EL (cell line): ENCODE measurements around the gene CIZ1.
"Not testable (repeated sequence)": the region's sequence is repeated elsewhere in the genome, so short reads cannot be mapped to it uniquely, and the experiment has no call there.

Source experiments
- DNase-seq: peaks from one replicate; pipeline ENCODE4 v3.0.0-alpha.2; 2016

The CIZ1 gene

DNA sequence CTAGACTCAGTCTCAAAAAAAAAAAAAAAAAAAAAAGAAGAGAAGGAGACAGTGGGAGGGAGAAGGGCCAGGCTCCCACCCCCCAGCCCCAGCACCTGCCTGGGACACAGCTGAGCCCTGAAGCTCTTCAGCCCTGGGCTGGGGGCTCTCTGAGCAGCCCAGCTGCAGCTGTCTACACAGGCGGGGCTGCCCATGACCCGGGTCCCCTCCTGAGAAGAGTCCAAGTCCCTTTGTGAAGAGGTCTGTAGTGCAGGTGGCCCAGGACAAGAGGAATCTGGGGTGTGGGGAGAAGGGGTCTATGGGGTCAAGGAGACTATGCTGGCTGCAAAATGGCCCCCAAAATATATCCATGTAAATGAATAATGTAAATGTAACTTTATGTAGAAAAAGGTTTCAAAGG, 48.8 kb downstream of the CIZ1 start:
- DNase-seq: no peak

DNA sequence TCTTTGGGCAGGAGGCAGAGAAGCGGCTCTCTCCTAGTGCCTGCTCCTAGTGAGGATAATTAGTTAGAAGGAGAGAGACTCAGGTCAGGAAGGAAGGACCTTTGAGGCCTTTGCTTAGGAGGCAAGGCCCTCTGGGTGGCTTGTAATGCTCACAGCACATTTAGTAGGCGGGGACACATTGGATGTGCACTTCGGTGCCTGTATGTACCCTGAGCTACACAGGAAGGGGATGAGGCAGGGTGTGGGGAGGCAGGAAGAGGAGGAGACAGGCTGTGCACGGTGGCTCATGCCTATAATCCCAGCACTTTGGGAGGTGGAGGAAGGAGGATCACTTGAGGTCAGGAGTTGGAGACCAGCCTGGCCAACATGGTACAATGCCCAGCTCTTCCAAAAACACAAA, 49.3 kb downstream of the CIZ1 start:
- no peak for DNase-seq

DNA sequence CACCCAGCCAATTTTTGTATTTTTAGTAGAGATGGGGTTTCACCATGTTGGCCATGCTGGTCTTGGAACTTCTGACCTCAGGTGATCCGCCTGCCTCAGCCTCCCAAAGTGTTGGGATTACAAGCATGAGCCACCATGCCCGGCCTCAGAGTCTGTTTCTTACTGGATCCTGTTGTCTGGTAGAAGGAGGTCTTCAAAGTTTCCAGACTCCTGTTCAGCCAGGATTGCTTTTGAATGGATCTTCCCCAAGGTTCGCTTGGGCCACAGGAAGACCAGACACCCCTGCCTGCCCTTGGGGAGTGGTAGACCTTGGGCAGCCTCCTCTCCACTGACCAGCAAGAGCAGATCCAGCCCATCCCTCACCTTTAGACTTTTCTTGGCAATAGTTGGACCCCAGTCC, 49.8 kb downstream of the CIZ1 start:
- DNase-seq: no peak

DNA sequence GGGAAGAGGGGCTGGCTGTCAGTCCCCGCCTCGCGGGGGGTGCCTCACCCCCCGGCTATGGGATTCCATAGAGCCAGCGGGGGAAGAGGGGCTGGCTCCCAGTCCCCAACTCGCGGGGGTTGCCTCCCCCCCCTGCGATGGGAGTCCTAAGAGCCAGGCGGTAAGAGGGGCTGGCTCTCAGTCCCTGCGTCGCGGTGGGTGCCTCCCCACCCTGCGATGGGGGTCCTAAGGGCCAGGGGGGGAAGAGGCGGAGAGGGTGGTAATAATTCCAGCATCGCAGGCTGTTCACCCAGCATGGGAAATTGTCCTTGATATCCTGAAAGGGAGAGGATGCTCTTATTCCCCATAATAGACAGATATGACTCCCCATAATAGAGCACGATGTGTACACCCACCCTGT, 51.8 kb downstream of the CIZ1 start:
- no peak for DNase-seq

DNA sequence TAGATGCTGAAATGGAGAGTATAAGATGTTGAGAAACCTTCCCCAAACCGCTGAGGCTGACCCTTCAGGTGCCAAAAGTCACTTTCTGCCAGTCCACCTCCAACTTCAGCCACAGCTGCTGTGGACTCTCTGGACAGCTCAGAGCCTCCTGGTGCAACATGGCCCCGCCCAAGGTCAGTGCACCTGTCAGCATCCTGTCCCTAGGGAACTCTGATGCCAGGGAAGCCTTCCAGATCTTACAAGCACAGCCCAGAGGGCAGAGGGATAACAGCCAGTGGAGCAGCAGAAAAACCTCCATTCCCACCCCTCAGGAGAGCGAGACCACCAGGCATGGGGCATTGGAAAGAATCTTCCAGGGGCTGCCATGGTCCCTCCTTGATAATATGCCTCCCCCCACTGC, 53.4 kb downstream of the CIZ1 start:
- no peak for DNase-seq

DNA sequence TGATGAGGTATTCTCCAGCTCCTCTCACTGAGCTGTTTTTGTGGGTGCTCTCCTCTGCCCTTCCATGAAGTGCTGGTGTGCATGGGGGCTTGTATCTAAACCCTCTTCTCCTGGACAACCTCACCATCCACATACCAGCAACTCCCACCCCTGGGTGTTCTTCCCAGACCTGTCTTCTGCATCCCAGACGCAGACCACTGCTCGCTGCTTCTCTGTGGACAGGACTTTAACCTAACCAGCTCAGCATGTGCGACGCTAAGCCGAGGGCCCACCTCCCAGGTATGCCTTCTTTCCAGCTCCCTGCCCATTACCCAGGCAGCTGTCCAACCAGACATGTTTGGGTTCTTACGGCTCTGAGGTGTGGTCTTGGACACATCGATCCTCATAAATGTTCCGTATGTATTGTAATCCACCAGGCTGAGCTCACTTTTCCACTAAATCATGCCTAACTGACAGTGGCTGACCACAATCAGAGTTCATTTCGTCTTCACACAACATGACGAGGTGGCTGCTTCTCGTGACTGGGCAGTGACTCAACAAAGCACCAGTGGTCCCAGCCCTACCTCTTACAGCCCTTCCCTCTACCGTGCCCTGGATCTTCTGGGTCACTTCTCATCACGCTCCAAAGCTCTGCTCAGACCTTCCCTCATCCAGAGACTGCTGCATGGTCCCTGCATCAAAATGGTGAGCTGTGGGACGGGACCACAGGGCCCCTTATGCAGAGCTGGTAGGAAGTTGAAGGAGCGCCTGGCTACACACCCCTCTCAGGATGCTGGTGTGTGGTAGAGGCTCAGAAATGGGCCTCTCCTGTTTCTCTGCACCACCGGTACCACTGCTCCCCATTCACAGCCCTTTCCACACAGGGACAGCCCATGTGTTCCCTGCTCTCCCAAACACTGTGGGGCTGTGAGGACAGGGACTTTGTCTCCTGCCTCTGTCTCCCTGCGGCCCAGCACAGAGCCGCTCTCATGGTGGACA, 54.3 kb downstream of the CIZ1 start:
- DNase-seq: peak; percentile 88

DNA sequence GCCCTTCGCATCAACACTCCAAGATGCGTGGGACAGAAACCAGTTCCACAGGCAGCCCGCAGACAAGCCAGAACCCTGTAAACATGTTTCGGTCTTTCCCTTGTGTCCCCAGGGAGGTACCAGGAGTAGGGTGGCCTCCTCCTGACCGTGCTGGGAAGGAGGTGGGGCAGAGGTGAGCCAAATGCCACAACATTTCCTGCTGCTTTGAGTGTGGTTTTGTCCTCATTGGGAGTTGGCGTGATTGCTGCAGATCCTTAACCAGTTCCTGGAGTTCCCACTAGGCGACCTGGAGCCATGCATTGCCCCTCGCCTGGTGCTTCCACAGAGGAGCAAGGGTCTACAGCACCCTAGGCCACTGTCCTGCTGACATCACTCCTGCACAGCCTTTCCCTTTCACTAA, 55.8 kb downstream of the CIZ1 start:
- not testable (repeated sequence) for DNase-seq

DNA sequence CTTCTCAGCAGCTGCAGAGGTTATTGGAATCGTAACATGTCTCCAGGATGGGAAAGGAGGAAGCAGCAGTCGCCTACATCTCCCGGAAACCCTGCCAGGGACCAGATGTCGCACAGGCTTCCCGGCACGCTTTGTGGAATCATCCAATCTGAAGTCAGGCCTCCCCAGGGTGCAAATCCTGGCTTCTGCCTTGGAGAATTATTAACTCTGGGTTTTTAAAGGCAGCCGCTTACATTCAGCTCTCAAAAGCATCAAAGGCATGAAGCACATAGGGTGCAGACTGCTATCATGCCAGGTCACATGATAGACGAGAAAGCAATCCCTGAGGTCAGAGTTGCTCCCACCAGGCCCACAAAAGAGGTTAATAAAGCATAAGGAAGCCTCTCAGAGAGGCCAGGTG, 59.2 kb downstream of the CIZ1 start:
- DNase-seq: not testable (repeated sequence)

DNA sequence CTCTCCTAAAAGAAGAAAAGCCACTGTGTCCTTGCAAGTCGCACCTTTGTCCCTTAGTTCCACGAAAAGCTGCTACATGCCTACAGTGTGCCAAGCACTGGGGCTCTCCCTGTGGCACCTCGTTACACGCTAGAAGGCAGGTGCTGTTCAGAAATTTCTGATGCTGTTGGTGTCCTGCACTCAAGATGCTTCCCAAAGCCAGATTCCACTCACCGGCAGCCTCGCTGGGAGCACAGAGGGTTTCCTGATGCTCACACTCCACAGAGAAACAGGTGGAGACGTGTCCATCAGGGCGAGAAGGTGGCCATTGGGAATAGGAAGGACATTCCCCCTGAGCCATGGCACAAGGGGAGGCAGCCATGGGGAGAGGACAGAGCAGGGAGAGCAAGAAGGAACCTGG, 60.0 kb downstream of the CIZ1 start:
- DNase-seq: not testable (repeated sequence)

DNA sequence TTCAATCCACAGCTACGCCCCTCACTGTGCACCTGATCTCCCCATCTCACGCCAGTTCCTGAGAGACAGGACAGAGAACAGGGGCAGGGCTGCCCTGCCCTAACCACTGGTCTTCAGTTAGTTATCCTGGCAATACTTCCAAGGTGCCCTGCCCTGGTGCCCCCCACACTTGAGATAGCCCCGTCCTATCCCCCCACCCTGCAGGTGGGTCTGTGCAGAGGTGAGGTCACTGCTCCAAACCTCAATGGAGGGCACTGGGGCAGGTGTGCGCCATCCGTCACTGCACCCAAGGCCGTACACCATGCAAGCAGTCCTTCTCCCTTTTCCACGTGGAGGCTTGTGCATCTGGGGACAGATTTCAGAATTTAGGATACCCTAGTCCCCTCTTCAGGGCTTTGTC, 60.7 kb downstream of the CIZ1 start:
- DNase-seq: not testable (repeated sequence)

DNA sequence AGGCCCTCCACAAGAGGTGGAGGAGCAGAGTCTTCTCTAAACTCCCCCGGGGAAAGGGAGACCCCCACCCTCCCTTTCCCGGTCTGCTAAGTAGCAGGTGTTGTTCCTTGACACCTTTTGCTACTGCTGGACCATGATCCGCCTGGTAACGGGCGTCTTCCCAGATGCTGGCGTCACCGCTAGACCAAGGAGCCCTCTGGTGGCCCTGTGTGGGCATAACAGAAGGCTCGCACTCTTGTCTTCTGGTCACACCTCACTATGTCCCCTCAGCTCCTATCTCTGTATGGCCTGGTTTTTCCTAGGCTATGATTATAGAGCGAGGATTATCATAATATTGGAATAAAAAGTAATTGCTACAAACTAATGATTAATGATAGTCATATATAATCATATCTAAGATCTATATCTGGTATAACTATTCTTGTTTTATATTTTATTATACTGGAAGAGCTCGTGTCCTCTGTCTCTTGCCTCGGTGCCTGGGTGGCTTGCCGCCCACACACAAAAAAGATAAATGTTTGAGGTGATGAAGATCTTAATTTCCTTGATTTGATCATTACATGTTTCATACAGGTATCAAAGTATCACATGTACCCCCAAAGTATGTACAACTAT, 61.3 kb downstream of the CIZ1 start:
- DNase-seq: not testable (repeated sequence)

DNA sequence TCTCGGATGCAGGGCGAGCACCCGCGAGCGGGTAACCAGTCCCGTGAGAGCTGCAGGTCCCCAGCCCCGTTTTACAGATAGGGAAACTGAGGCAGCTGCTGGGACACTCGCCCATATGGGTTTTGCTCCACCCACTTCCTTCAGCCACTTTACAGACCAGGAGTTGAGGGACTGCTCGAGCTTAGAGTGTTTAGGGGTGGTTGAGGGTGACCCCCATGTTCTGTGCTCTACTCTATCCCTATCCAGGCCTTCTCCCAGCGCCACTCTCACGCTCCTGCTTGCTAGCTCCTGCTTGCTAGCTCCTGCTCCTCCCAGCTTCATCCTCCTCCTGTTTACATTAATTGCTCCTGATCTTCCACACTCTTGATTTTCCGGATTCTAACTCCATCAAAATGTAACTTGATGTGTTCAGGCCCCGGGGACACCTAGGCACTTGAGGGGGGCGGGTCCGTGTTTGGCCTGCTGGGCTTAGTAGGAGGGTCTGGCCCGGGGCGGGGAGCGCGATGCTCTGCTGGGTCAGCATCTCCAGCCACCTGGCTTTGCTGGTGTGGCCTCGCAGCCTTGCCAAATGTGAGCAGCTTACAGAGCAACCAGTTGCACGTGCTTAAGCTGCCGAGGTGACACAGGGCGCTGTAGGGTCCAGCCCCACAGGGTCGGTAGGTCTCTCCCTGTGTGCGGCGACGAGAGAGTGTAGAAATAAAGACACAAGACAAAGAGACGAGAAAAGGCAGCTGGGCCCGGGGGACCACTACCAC, 62.4 kb downstream of the CIZ1 start:
- DNase-seq: no peak

DNA sequence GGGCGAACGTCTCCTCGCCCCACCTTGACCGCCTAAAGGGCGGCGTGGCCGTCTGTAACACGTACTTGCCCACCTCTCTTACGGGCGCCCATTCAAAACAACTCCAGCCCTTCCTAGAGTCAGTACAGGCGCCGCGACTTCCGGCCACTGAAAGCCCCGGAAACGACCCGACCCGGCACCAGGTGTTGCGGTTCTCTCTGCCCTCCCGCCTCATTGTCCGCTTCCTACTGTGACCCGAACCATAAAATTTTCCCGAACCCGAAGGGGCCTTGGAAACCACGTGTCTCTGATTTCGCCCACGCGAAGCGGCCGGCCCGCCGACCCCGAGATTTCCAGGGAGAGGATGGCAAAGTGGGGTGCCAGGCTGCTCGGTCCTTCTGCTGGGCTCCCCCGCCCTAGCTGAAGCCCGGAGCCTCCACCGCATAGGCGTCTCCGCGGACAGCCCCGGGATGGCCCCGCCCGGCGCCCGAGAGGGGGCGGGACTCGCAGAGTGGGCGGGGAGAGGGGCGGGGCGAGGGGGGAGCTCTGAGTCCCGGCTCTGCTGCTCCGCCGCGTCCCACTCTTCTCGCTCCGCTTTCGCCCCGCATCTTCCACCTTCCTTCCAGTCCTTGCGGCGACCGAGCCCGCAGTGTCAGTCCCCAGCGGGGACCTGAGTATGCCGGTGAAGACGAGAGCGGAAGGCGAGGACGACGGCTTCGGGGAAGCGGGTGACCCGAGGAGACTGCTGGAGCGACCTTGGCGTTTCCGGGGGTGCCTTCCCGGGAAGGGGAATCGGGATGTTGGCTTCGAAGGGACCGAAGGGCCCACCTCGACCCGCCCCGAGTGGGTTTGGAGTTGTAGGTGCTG, 63.2 kb downstream of the CIZ1 start:
- DNase-seq: peak; percentile 92

DNA sequence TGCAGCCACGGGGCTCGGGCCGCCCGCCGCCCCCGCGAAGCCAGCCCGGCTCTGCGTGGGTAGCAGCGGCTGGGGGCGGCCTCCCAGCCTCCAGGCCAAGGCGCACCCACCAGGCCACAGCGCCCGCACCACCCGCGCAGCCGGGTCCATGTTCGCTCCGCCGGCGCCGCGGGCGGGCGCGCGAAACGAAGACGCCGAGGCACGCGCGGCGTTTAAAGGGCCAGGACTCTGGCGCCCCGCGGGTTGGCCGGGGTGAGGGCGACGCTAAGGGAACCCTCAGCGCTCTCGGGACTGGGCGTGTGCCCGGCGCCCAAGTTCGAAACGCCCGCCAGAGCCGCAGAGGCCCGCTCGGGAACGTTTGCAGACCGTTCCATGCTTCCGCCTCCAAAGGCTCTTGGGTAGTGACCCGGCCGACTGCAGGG, 63.8 kb downstream of the CIZ1 start, which contains the start of gene PTGES2:
PTGES2 (minus strand) TSS at position 162 of the 422 bp plus-strand sequence; CDS start at position 150, 12 bp downstream.
- DNase-seq: peak; percentile 85

DNA sequence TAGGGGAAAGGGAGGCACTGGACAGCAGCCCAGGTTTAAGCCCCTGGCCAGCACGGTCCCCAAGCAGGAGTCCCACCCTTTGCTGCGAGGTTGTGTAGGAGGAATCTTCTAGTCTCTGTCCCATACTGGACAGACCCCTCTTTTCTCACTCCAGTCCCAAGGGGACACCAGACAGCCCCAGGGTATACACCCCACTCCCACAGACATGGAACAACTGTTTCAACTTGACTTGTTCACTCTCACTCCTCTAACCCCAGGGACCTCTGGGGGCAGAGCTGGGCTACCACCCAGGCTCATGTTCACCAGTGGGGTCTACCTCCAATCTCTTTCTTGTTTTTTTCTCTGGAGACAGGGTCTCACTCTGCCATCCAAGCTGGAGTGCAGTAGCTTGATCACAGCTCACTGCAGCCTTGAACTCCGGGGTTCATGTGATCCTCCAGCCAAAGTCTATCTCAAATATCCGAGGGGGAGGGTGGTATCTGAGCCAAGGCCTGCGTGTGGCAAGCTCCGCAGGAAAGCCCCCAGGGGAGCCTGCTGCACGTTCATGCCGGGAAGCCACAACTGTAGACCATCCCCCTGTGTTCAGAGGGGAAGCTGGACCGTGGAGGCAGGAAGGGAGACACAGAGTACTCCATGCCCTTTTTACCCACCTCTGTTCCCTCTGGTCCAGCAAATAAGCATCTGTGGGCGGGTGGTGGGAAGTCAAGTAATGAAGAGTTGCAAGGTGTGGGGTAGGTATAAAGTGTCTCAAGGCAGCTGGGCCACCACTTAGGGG, 65.6 kb downstream of the CIZ1 start:
- DNase-seq: no peak

DNA sequence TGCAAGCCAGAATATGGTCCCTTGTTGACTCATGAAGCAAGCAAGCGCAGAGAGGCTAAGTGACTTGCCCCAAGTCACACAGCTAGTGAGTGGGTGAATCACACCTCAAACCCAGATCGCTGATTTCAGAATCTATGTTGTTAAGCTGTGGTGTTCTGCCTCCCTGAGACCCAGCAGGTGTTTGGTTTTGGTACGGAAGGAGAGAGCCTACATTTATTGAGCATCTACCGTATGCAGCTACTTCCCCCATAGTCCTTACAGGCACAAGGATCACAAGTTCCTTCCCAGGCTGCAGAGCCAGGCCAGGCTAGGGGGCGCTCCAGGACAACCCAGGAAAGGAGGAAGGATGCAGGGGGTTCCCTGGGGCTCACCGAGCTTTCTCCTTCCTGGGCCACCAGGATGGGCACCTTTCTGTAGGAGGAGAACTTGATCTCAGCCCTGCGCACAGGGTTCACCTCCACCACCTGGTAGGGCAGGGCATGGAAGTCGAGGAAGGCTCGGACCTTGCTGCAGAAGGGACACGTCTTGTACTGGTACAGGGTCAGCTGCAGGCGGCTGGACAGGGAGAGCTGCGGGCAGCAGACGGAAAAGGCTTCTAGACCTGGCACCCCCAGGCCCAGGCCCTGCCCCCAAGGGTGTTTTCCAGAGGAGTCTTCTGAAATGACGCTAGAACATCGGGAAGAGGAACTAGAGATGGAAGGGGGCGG, 66.3 kb downstream of the CIZ1 start:
- DNase-seq: peak; percentile 60

DNA sequence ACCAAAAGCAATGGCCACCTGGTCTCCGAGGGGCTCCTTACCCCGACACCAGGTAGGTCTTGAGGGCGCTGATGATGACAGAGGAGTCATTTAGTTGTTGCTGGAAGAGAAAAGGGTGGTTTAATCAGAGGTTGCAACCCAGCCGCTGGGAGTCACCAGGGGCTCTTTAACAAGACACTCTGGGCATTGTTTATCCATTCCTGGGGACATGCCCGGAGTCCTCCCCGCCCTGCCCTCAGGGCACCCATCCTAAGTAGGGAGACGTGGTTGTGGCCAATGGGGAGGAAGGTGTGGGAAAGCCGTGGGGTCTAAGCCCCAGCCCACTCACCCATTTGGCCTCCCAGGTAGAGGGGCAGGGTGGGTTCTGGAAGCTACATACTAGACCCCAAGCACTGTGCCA, 66.9 kb downstream of the CIZ1 start:
- DNase-seq: no peak

DNA sequence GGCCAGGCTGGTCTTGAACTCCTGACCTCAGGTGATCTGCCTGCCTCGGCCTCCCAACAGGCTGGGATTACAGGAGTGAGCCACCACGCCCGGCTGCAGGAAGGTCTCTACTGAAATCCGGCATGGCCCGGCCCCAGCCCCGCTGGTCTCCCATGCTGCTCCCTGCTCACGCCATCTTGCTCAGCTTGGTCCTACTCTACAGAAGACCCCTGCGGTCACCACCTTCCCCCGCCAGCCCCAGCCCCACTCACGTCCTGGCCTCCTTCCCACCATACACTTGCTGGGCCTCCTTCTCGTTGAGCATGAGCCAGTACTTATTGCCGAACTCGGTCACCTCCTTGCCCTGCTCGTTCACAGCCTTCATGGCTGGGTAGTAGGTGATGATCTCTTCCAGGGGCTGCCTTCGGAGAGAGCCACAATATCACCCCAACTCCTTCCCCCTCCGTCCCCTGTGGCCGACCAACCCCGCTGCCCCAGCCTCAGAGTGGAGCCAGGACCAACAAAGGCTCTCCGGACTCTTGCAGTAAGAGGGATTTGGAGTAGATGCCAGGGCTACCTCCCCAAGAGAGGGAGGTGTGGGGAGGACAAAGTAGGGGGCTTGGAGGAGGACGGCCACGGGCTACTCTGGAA, 67.8 kb downstream of the CIZ1 start:
- no peak for DNase-seq

DNA sequence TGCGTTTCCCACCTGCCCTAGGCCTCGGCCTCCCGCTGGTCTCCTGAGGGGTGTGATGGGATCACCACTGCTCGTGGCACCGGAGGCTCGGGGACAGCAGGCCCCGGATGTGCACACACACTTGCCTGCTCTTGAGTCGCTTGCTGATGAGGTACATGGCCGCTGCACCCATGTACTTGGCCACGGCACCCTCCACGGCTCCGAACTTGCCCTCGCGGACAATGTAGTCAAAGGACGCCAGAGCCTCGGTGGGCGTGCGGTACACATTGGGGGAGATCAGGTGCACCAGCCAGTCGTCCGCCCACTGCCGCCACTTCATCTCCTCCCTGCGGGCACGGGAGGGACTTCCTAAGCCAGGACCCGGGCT, 68.6 kb downstream of the CIZ1 start:
- no peak for DNase-seq
